K562 (cell line): ENCODE results near the gene ITPRID2. TPM values are rescaled to one million over a fixed set of nuclear protein-coding genes. Genes with fewer than 3 reads are reported as not detected.

ENCODE experiments used
- ATAC-seq: fragments of 200-7000 bp; cut with Tn5 transposase; 3 replicates; pipeline ENCODE4 v1.9.1; 2020; ENCODE audit warnings: moderate library complexity
- BruUV-seq: library from RNA; stranded (reverse); fragments of 400-500 nt; replicated peaks from 2 replicates; lab custom pipeline; 2021; lab: Mats Ljungman, UMichigan
- CTCF ChIA-PET: fragments of 300-600 bp; formaldehyde crosslinking; extraction: SDS; loops from one replicate; lab custom pipeline; 2021; ENCODE audit warnings: low intra/inter-chr PET ratio; lab: Yijun Ruan, JAX
- POLR2A ChIA-PET: fragments of 300-600, 350-650 bp; sonication (Branson Sonifier 250); formaldehyde crosslinking; extraction: SDS; loops from one replicate; lab custom pipeline; 2021; ENCODE audit warnings: antibody characterized with exemption, inconsistent platforms; lab: Yijun Ruan, JAX
- DNase-seq, 4 experiments: peaks; one replicate each; pipeline versions ENCODE4 v3.0.0 to v3.0.0-alpha.2; 2011 to 2018; ENCODE audit warnings: low spot score in 3 of 4, mixed read lengths in 3 of 4; ENCODE audit errors: extremely low read depth in 1 of 4
- FAIRE-seq: peaks from 2 replicates; lab custom pipeline; 2011; peaks lifted over from hg19 to GRCh38; lab: Jason Lieb, UNC
- H2AFZ ChIP-seq: 2 replicates; pipeline ENCODE4 v1.6.0; 2011; ENCODE audit warnings: low read depth, low read length, control low read depth, inconsistent platforms
- H3K27ac ChIP-seq: fragments of 200-600 bp; 3 replicates; pipeline ENCODE4 v1.8.0; 2011; ENCODE audit warnings: low read depth, mild to moderate bottlenecking, control low read depth, inconsistent platforms, low read length, moderate library complexity, mixed read lengths; ENCODE audit errors: extremely low read depth
- H3K27me3 ChIP-seq, 2 experiments: fragments of 300-600 bp in 1 of 2; 2 replicates in 1 of 2; 3 replicates in 1 of 2; pipeline versions ENCODE4 v1.6.0 to v1.8.0; 2011; ENCODE audit warnings: inconsistent platforms in 2 of 2, low read length in 2 of 2, mild to moderate bottlenecking in 1 of 2, mixed read lengths in 1 of 2, moderate library complexity in 1 of 2; ENCODE audit not compliant: control insufficient read depth in 2 of 2, insufficient read depth in 2 of 2
- H3K36me3 ChIP-seq: fragments of 300-600 bp; 3 replicates; pipeline ENCODE4 v1.8.0; 2011; ENCODE audit warnings: mild to moderate bottlenecking, low read length, inconsistent platforms; ENCODE audit not compliant: control insufficient read depth, insufficient read depth
- H3K4me1 ChIP-seq, 2 experiments: fragments of 200-600 bp in 1 of 2; replicated peaks in 1 of 2; 2 replicates in 1 of 2; 3 replicates in 1 of 2; pipeline versions ENCODE4 v1.5.1 to v1.8.0; 2011; ENCODE audit warnings: inconsistent platforms in 2 of 2, low read length in 2 of 2, mild to moderate bottlenecking in 1 of 2, mixed read lengths in 1 of 2, moderate library complexity in 1 of 2; ENCODE audit not compliant: control insufficient read depth in 2 of 2, insufficient read depth in 2 of 2
- H3K4me2 ChIP-seq: 2 replicates; pipeline ENCODE4 v1.6.1; 2011; ENCODE audit warnings: low read length, control low read depth, inconsistent platforms, mixed read lengths; ENCODE audit not compliant: insufficient read depth
- H3K4me3 ChIP-seq: fragments of 200-600 bp; sonication (generic), shearing (Covaris generic); 2 replicates; pipeline ENCODE4 v1.5.1; 2016; ENCODE audit warnings: control low read depth, inconsistent platforms
- H3K79me2 ChIP-seq: fragments of 200-600 bp; 3 replicates; pipeline ENCODE4 v1.8.0; 2011; ENCODE audit warnings: low read length, inconsistent platforms; ENCODE audit not compliant: control insufficient read depth, insufficient read depth
- H3K9ac ChIP-seq, 2 experiments: 2 replicates each; pipeline versions ENCODE4 v1.6.0 to v1.6.1; 2011; ENCODE audit warnings: low read depth in 2 of 2, low read length in 2 of 2, control low read depth in 1 of 2, inconsistent platforms in 1 of 2, mild to moderate bottlenecking in 1 of 2, mixed read lengths in 1 of 2; ENCODE audit not compliant: insufficient read depth in 1 of 2
- H3K9me1 ChIP-seq: one replicate; pipeline ENCODE4 v1.6.0; 2011; ENCODE audit warnings: inconsistent platforms, mild to moderate bottlenecking, low read length, moderate library complexity; ENCODE audit not compliant: control insufficient read depth, insufficient read depth
- H3K9me3 ChIP-seq: replicated peaks from 2 replicates; pipeline ENCODE4 v1.5.1; 2011; ENCODE audit warnings: low read depth, low read length, inconsistent platforms; ENCODE audit not compliant: control insufficient read depth, insufficient read depth
- H4K20me1 ChIP-seq: replicated peaks from 2 replicates; pipeline ENCODE4 v1.6.1; 2011; ENCODE audit warnings: low read length, inconsistent platforms, mixed read lengths; ENCODE audit not compliant: control insufficient read depth, insufficient read depth
- CBX3 ChIP-seq, 2 experiments: IDR thresholded peaks; 1 replicate in 1 of 2; 2 replicates in 1 of 2; pipeline ENCODE4 v1.6.1; 2012; ENCODE audit warnings: inconsistent platforms in 2 of 2, low read length in 2 of 2, borderline replicate concordance in 1 of 2, control low read depth in 1 of 2
- CREB1 ChIP-seq, 2 experiments: sonication (generic) in 1 of 2; formaldehyde crosslinking in 1 of 2; IDR thresholded peaks; 2 replicates each; pipeline versions ENCODE4 v1.6.1 to v1.8.0; 2012 to 2022; ENCODE audit warnings: inconsistent platforms in 1 of 2, mild to moderate bottlenecking in 1 of 2, missing genetic modification reagents in 1 of 2, moderate library complexity in 1 of 2
- EGR1 ChIP-seq: fragments of 450-650 bp; conservative IDR thresholded peaks from 2 replicates; pipeline ENCODE4 v1.6.1; 2017; ENCODE audit warnings: mild to moderate bottlenecking
- ETS2 ChIP-seq: IDR thresholded peaks from 2 replicates; pipeline ENCODE4 v1.6.1; 2016; ENCODE audit warnings: borderline replicate concordance, missing genetic modification characterization, mild to moderate bottlenecking, moderate library complexity, missing compliant biosample characterization; ENCODE audit not compliant: poor library complexity, severe bottlenecking
- GABPB2 ChIP-seq: fragments of 250-450 bp; sonication (Bioruptor Pico); conservative IDR thresholded peaks from 2 replicates; pipeline ENCODE4 v1.5.1; 2021; ENCODE audit warnings: mild to moderate bottlenecking
- NFXL1 ChIP-seq: fragments of 450-650 bp; formaldehyde crosslinking; IDR thresholded peaks from 2 replicates; pipeline ENCODE4 v1.4.0; 2021; ENCODE audit warnings: mild to moderate bottlenecking
- PPARD ChIP-seq: fragments of 250-450 bp; sonication (Bioruptor Pico); IDR thresholded peaks from 2 replicates; pipeline ENCODE4 v1.8.0; 2022; ENCODE audit warnings: inconsistent platforms, mild to moderate bottlenecking, moderate library complexity
- SIRT6 ChIP-seq: IDR thresholded peaks from one replicate; pipeline ENCODE4 v1.6.1; 2012; ENCODE audit warnings: low read depth, mild to moderate bottlenecking, control low read depth, inconsistent platforms, low read length, moderate library complexity
- USF1 ChIP-seq: sonication (generic); formaldehyde crosslinking; IDR thresholded peaks from 2 replicates; pipeline ENCODE4 v1.9.0; 2022; ENCODE audit warnings: mild to moderate bottlenecking, missing genetic modification reagents
- ZBTB1 ChIP-seq: sonication (generic); formaldehyde crosslinking; IDR thresholded peaks from 2 replicates; pipeline ENCODE4 v1.8.1; 2023; ENCODE audit warnings: missing genetic modification reagents, low read depth, mild to moderate bottlenecking, borderline replicate concordance
- ZFX ChIP-seq: sonication (generic); formaldehyde crosslinking; IDR thresholded peaks from 2 replicates; pipeline ENCODE4 v1.8.0; 2022; ENCODE audit warnings: mild to moderate bottlenecking, missing genetic modification reagents, moderate library complexity
- ZNF316 ChIP-seq: fragments of 450-650 bp; IDR thresholded peaks from 2 replicates; pipeline ENCODE4 v1.6.1; 2016
- WGBS: fragments of 100-300 bp; shearing (Covaris generic); methylation state at CpG from one replicate; pipeline ENCODE4 v1.1.6; 2016; ENCODE audit warnings: low coverage, mixed read lengths; ENCODE audit not compliant: insufficient coverage; ENCODE audit errors: missing lambda C conversion rate; 5-methylcytosine and 5-hydroxymethylcytosine counted together
- in situ Hi-C: fragments of 300-500 bp; cut with MboI; formaldehyde crosslinking; loops from 4 replicates; pipeline ENCODE4 v1.15.0; 2018; ENCODE audit warnings: inconsistent platforms, mixed read lengths
- intact Hi-C: fragments of 100-400 bp; cut with micrococcal nuclease; formaldehyde crosslinking; loops from 2 replicates; pipeline ENCODE4 v1.14.2; 2022
- polyA plus RNA-seq, 8 experiments: library from polyadenylated mRNA; depleted of rRNA in 4 of 8; stranded (reverse) in 5 of 8; unstranded in 3 of 8; fragments of >200 nt; fragmentation: Nextera tagmentation in 2 of 8; fragmentation: Illumina TruSeq in 1 of 8; extraction: Ambion mirVana in 2 of 8; extraction: Trizol in 1 of 8; gene quantifications; 2 replicates each; pipeline versions ENCODE4 v1.2.1 to v1.2.3, GENCODE V29; 2011 to 2014; ENCODE audit warnings: inconsistent platforms in 1 of 8, missing spikeins in 1 of 8
- total RNA-seq, 7 experiments: library from RNA; depleted of rRNA in 6 of 7; stranded (reverse); fragments of >200 nt in 6 of 7; fragmentation: Illumina TruSeq in 2 of 7; extraction: Trizol in 2 of 7; gene quantifications; 2 replicates each; pipeline versions ENCODE4 v1.2.1 to v1.2.3, GENCODE V29; 2011 to 2021; ENCODE audit warnings: low replicate concordance in 1 of 7

The ITPRID2 gene
- total and polyA plus RNA-seq, 9 of the 15 experiments (the other 6 are each of a cell fraction or from before 2014, with no cell fraction given): 18.5 to 77.8 (median 52.0) TPM

- intact Hi-C loops (no loop called here), in situ Hi-C loops (no loop called here)
- Histone ChIP-seq H3K27ac (no peak overlapping the region), H3K36me3 (peaks cover 88% of the 10 kb centered on the region), H3K4me3 (no peak overlapping the region), H3K79me2 (0 out of 3 replicates have a peak, but pooled peaks cover 4% of the 10 kb centered on the region), H3K4me2 (no peak overlapping the region), H3K27me3 (no peaks in the 10 kb centered on the region), H3K9me1 (no peaks in the 10 kb centered on the region), H3K4me1 (no peaks in the 10 kb centered on the region), H4K20me1 (no peaks in the 10 kb centered on the region), H2AFZ (no peak overlapping the region), H3K9ac (no peak overlapping the region), H3K9me3 (no peaks in the 10 kb centered on the region)
- DNase-seq (no peak), FAIRE-seq (no peak), ATAC-seq (no peak; the same call in 2 of the 3 replicates)
- CTCF ChIA-PET: no interaction called here
- no TSS peak for BruUV-seq
- TF ChIP-seq ETS2 (tag) (no peak), CREB1 (IDR thresholded peaks at IDR 0.05) (no peak), CREB1 (CRISPR knock-in tag; IDR thresholded peaks at IDR 0.05) (no peak), ZBTB1 (no peak), SIRT6 (no peak), PPARD (CRISPR knock-in tag) (no peak), USF1 (CRISPR knock-in tag) (no peak), EGR1 (no peak), GABPB2 (CRISPR knock-in tag) (no peak), NFXL1 (CRISPR knock-in tag) (no peak), CBX3 (IDR thresholded peaks at IDR 0.05; ENCODE audit: borderline replicate concordance in 1 of 2, low read length in 2 of 2) (no peak), ZNF316 (no peak), ZFX (no peak)
- 88% methylated on average over 1 of the region's 1 CpG for WGBS
- POLR2A ChIA-PET: interaction anchor here (0.7 to 1.5 kb wide), 3 partner anchors 11 to 22 kb away, joined by 3 to 4 read pairs (median 3); no protein-coding TSS in a partner anchor
These were observed 23.6 kb downstream of the ITPRID2 start for GRCh38 chr2:181915102-181915501.
